CD1c-positive myeloid dendritic cell (primary cell): Measurements from ENCODE around the gene TFDP2.
"Not testable (repeated sequence)": the region's sequence is repeated elsewhere in the genome, so short reads cannot be mapped to it uniquely, and the experiment has no call there.

ENCODE experiments used
- DNase-seq: peaks from one replicate; pipeline ENCODE4 v3.0.0-alpha.2; 2016; ENCODE audit errors: extremely low spot score

The TFDP2 gene

GRCh38 chr3:142021127-142021526, 128.2 kb downstream of the TFDP2 start:
- no peak for DNase-seq

- DNase-seq: no peak
Measured at GRCh38 chr3:142019794-142020320, 129.5 kb downstream of the TFDP2 start.

- no peak for DNase-seq
Measured at GRCh38 chr3:142013993-142014392, 135.4 kb downstream of the TFDP2 start.

- no peak for DNase-seq
Measured at GRCh38 chr3:142013326-142013980, 135.9 kb downstream of the TFDP2 start.

GRCh38 chr3:142009029-142009428, 140.3 kb downstream of the TFDP2 start:
- no peak for DNase-seq

- no peak for DNase-seq
Measured at GRCh38 chr3:142007710-142008399, 141.5 kb downstream of the TFDP2 start.

- DNase-seq: not testable (repeated sequence)
Measured at GRCh38 chr3:142004957-142005356, 144.4 kb downstream of the TFDP2 start.

- DNase-seq: no peak
Measured at GRCh38 chr3:142004025-142004424, 145.3 kb downstream of the TFDP2 start.

GRCh38 chr3:142003291-142003690, 146.1 kb downstream of the TFDP2 start:
- DNase-seq: no peak

- DNase-seq: no peak
Measured at GRCh38 chr3:142000325-142000870, 148.9 kb downstream of the TFDP2 start.

- no peak for DNase-seq
Measured at GRCh38 chr3:141998669-141999290, 150.6 kb downstream of the TFDP2 start.

GRCh38 chr3:141996437-141996836, 152.9 kb downstream of the TFDP2 start:
- DNase-seq: no peak

- DNase-seq: no peak
Measured at GRCh38 chr3:141994856-141995255, 154.5 kb downstream of the TFDP2 start.

- DNase-seq: no peak
Measured at GRCh38 chr3:141992512-141992911, 156.8 kb downstream of the TFDP2 start.

- DNase-seq: no peak
Measured at GRCh38 chr3:141986548-141987107, 162.7 kb downstream of the TFDP2 start.

- DNase-seq: no peak
Measured at GRCh38 chr3:141981084-141981483, 168.3 kb downstream of the TFDP2 start.

- DNase-seq: no peak
Measured at GRCh38 chr3:141979050-141979671, 170.2 kb downstream of the TFDP2 start.

GRCh38 chr3:141974777-141975176, 174.6 kb downstream of the TFDP2 start:
- not testable (repeated sequence) for DNase-seq

- DNase-seq: no peak
Measured at GRCh38 chr3:141972399-141972798, 176.9 kb downstream of the TFDP2 start.

- DNase-seq: no peak
Measured at GRCh38 chr3:141971571-141971970, 177.8 kb downstream of the TFDP2 start.

GRCh38 chr3:141969711-141970110, 179.6 kb downstream of the TFDP2 start:
- no peak for DNase-seq

GRCh38 chr3:141965471-141965870, 183.9 kb downstream of the TFDP2 start:
- no peak for DNase-seq
